ENCODE data around the gene CDCP2.
"Not testable (repeated sequence)": the region's sequence is repeated elsewhere in the genome, so short reads cannot be mapped to it uniquely, and the experiment has no call there.

Gene CDCP2

GRCh38 chr1:54114001-54114400 is 38.8 kb downstream of the CDCP2 start:
- no peak for DNase-seq

- no peak for DNase-seq
Measured at GRCh38 chr1:54112705-54113368, 40.0 kb downstream of the CDCP2 start.

GRCh38 chr1:54112027-54112426 is 40.8 kb downstream of the CDCP2 start:
- no peak for DNase-seq

GRCh38 chr1:54111624-54112023 is 41.2 kb downstream of the CDCP2 start:
- no peak for DNase-seq

GRCh38 chr1:54110996-54111395 is 41.8 kb downstream of the CDCP2 start:
- no peak for DNase-seq

GRCh38 chr1:54109129-54110090 is 43.4 kb downstream of the CDCP2 start:
- DNase-seq, result peak; percentile 5

GRCh38 chr1:54108156-54108555 is 44.6 kb downstream of the CDCP2 start:
- no peak for DNase-seq

- DNase-seq, result no peak
Measured at GRCh38 chr1:54107131-54107530, 45.7 kb downstream of the CDCP2 start.

GRCh38 chr1:54105736-54106269 is 47.0 kb downstream of the CDCP2 start:
- no peak for DNase-seq

- DNase-seq, result no peak
Measured at GRCh38 chr1:54105080-54105479, 47.7 kb downstream of the CDCP2 start.

- DNase-seq, result not testable (repeated sequence)
Measured at GRCh38 chr1:54104613-54105012, 48.2 kb downstream of the CDCP2 start.

- DNase-seq, result no peak
Measured at GRCh38 chr1:54103414-54103813, 49.4 kb downstream of the CDCP2 start.

- DNase-seq, result no peak
Measured at GRCh38 chr1:54100500-54100899, 52.3 kb downstream of the CDCP2 start.

- no peak for DNase-seq
Measured at GRCh38 chr1:54099061-54099610, 53.7 kb downstream of the CDCP2 start.

- no peak for DNase-seq
Measured at GRCh38 chr1:54096877-54097240, 55.9 kb downstream of the CDCP2 start.

GRCh38 chr1:54096227-54096876 is 56.4 kb downstream of the CDCP2 start:
- no peak for DNase-seq

- DNase-seq, result peak; percentile 90
Measured at GRCh38 chr1:54095546-54096226, 57.1 kb downstream of the CDCP2 start.

GRCh38 chr1:54094730-54095105 is 58.1 kb downstream of the CDCP2 start:
- not testable (repeated sequence) for DNase-seq

- DNase-seq, result no peak
Measured at GRCh38 chr1:54094001-54094729, 58.6 kb downstream of the CDCP2 start.

- DNase-seq, result no peak
Measured at GRCh38 chr1:54091666-54092065, 61.1 kb downstream of the CDCP2 start.

GRCh38 chr1:54088385-54088784 is 64.4 kb downstream of the CDCP2 start:
- no peak for DNase-seq

GRCh38 chr1:54086754-54087153 is 66.0 kb downstream of the CDCP2 start:
- no peak for DNase-seq

All from DMS153 (cell line).